Epidermal melanocyte (primary cell): ENCODE data around the gene NIN.

Experiments used
- DNase-seq: peaks from one replicate; pipeline ENCODE4 v3.0.0; 2011; ENCODE audit warnings: low spot score; ENCODE audit not compliant: insufficient read length

NIN gene

GRCh38 chr14:50791201-50791600 lies 39.8 kb downstream of the NIN start:
- DNase-seq = no peak

GRCh38 chr14:50790589-50790988 lies 40.4 kb downstream of the NIN start:
- DNase-seq = no peak

GRCh38 chr14:50786751-50787464 lies 44.1 kb downstream of the NIN start:
- DNase-seq = no peak

- no peak for DNase-seq
Observed at GRCh38 chr14:50785457-50786063, 45.4 kb downstream of the NIN start.

GRCh38 chr14:50784683-50785456 lies 46.1 kb downstream of the NIN start:
- no peak for DNase-seq

GRCh38 chr14:50783563-50783962 lies 47.4 kb downstream of the NIN start:
- DNase-seq = no peak

GRCh38 chr14:50780393-50780792 lies 50.6 kb downstream of the NIN start:
- no peak for DNase-seq

- DNase-seq = no peak
Observed at GRCh38 chr14:50778721-50779483, 52.1 kb downstream of the NIN start.

- DNase-seq = no peak
Observed at GRCh38 chr14:50776522-50776921, 54.4 kb downstream of the NIN start.

- peak; percentile 70 for DNase-seq
Observed at GRCh38 chr14:50775357-50775756, 55.6 kb downstream of the NIN start.

GRCh38 chr14:50774542-50775267 lies 56.3 kb downstream of the NIN start:
- DNase-seq = no peak

- DNase-seq = peak; percentile 42
Observed at GRCh38 chr14:50773632-50774541, 57.1 kb downstream of the NIN start.

GRCh38 chr14:50772412-50772811 lies 58.5 kb downstream of the NIN start:
- no peak for DNase-seq

- no peak for DNase-seq
Observed at GRCh38 chr14:50770586-50770985, 60.4 kb downstream of the NIN start.

- no peak for DNase-seq
Observed at GRCh38 chr14:50769863-50770500, 61.0 kb downstream of the NIN start.

GRCh38 chr14:50768680-50769079 lies 62.3 kb downstream of the NIN start:
- DNase-seq = no peak

- DNase-seq = no peak
Observed at GRCh38 chr14:50766338-50766886, 64.5 kb downstream of the NIN start.

GRCh38 chr14:50763382-50764007 lies 67.5 kb downstream of the NIN start:
- DNase-seq = no peak

- no peak for DNase-seq
Observed at GRCh38 chr14:50762931-50763300, 68.0 kb downstream of the NIN start.
